ENCODE measurements around the gene ACO2. TPM values are rescaled to one million over a fixed set of nuclear protein-coding genes. Genes with fewer than 3 reads are reported as not detected.

Gene ACO2
- total RNA-seq, 2 experiments from 2014 or later: 96.5 to 97.7 TPM

DNA sequence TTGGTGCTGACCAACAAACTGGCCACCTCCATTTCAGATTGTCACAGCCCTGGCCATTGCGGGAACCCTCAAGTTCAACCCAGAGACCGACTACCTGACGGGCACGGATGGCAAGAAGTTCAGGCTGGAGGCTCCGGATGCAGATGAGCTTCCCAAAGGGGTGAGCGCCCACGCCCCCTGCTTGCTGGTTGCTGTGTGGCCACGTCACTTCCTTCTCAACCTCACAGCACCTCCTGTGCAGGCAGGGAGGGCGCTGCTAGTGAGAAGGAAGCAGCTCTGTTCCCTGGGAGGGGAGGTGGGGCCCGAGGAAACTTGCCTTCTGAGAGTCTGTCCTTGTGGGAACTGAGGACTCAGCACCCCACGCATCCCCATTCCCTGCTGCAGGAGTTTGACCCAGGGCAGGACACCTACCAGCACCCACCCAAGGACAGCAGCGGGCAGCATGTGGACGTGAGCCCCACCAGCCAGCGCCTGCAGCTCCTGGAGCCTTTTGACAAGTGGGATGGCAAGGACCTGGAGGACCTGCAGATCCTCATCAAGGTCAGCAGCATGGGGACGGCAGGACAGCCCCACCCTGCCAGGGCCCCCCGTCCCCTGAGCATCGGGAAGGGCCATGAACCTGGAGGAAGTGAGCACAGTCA is 56.0 kb downstream of the ACO2 start:
- POLR2A ChIA-PET: interaction anchor here (1.1 to 1.4 kb wide), 3 partner anchors 18 to 128 kb away, joined by 3 to 4 read pairs (median 4); no protein-coding TSS in a partner anchor

DNA sequence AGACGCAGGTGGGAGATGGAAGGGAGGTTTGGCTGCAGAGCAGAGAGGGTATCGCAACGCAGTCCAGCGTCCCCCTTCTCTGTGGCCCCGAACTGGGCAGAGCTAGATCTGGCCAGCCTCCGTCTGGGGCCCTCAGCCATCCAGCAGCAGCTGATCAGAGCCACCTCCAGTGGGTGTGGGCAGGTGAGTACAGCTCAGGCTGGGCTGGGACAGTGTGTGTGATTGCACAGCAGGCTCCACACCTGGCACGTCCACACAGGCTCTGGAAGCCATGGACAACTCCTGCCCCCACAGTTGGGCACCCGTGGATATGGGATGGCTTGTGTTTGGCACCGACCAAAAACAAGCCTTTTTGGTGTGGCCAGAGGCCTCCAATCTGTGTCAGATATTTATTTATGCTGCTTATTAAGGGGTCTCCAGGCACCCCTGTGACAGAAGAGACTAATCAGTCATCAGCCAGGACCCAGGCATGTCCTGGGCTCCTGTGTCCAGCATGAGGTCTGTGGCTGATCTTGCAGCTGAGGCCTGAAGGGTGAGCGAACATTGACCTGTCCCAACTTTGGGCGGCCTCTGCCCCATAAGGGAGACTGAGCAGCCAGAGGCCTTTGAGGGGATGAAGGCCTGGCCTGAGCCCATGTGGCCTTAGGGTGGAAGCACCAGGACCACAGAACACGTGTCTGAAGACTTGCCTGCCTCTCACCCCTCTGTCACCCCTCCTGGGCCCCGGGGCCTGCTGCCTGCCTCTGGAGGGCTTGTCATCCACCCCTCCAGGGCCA is 56.7 kb downstream of the ACO2 start:
- POLR2A ChIA-PET: interaction anchor here (1.2 to 1.4 kb wide), 2 partner anchors 38 to 122 kb away, joined by 3 read pairs; no protein-coding TSS in a partner anchor
- H3K27ac Mint-ChIP-seq: peak overlapping the region; percentile 76
- no peak for ATAC-seq

More for the DNA sequence above, 56.0 kb downstream of the ACO2 start:
- peak; percentile 88 for DNase-seq
- no peaks in the 10 kb centered on the region for H3K27me3 Mint-ChIP-seq
- peaks cover 16% of the 10 kb centered on the region for H3K4me1 Mint-ChIP-seq (ENCODE audit: low read depth)
- H3K9me3 Mint-ChIP-seq: no peaks in the 10 kb centered on the region
- ATAC-seq: peak; percentile 85
- H3K36me3 Mint-ChIP-seq (ENCODE audit: low read depth): peaks cover 10% of the 10 kb centered on the region
- CTCF ChIA-PET: interaction anchor here (0.8 to 8.4 kb wide), 5 partner anchors 8 to 123 kb away, joined by 3 to 106 read pairs (median 4); no protein-coding TSS in a partner anchor
- intact Hi-C loops (cut with micrococcal nuclease): loop anchor here (5.0 kb wide), 1 partner anchor 123 kb away; no protein-coding TSS in a partner anchor
- TF ChIP-seq, protein P1, sequence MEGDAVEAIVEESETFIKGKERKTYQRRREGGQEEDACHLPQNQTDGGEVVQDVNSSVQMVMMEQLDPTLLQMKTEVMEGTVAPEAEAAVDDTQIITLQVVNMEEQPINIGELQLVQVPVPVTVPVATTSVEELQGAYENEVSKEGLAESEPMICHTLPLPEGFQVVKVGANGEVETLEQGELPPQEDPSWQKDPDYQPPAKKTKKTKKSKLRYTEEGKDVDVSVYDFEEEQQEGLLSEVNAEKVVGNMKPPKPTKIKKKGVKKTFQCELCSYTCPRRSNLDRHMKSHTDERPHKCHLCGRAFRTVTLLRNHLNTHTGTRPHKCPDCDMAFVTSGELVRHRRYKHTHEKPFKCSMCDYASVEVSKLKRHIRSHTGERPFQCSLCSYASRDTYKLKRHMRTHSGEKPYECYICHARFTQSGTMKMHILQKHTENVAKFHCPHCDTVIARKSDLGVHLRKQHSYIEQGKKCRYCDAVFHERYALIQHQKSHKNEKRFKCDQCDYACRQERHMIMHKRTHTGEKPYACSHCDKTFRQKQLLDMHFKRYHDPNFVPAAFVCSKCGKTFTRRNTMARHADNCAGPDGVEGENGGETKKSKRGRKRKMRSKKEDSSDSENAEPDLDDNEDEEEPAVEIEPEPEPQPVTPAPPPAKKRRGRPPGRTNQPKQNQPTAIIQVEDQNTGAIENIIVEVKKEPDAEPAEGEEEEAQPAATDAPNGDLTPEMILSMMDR (IDR thresholded peaks at IDR 0.05): no peak
- peak overlapping the region; percentile 76 for H3K27ac Mint-ChIP-seq
- no peak overlapping the region for H3K4me3 Mint-ChIP-seq

DNA sequence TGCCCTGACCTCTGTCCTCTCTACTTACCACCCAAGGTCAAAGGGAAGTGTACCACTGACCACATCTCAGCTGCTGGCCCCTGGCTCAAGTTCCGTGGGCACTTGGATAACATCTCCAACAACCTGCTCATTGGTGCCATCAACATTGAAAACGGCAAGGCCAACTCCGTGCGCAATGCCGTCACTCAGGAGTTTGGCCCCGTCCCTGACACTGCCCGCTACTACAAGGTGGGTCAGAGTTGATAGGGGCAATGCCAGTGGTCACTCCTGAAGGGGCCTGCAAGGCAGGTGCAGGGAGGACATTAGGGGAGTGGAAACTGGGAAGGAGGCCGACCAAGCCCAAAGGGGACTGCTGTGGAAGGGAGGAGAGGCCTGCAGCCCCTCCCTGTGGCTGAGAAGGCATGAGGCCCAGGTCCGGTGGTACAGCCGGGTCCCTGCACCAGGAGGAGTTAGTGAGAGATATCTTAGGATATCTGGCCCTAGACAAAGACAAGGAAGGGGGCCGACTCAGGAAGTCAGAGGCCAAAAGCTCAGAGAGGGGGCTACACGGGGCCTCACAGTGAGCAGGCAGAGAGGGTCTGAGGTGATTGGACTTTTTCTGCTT is 57.4 kb downstream of the ACO2 start:
- intact Hi-C loops (cut with micrococcal nuclease): loop anchor here (5.0 kb wide), 1 partner anchor 124 kb away; no protein-coding TSS in a partner anchor
- H3K27me3 Mint-ChIP-seq: no peaks in the 10 kb centered on the region
- TF ChIP-seq, protein P1 (IDR thresholded peaks at IDR 0.05): no peak
- DNase-seq (no peak), ATAC-seq (peak; percentile 3)
- ChIA-PET POLR2A (interaction anchor here (1.0 to 1.4 kb wide), 3 partner anchors 37 to 122 kb away, joined by 3 read pairs; no protein-coding TSS in a partner anchor), CTCF (interaction anchor here (0.6 to 8.4 kb wide), 22 partner anchors 9 to 484 kb away, joined by 3 to 106 read pairs (median 4); partner anchors contain the start of genes ACO2, DESI1, PHF5A and XRCC6)
- peak overlapping the region; percentile 71 for H3K27ac Mint-ChIP-seq
- peaks cover 19% of the 10 kb centered on the region for H3K36me3 Mint-ChIP-seq (ENCODE audit: low read depth)
- H3K4me1 Mint-ChIP-seq (ENCODE audit: low read depth): peaks cover 16% of the 10 kb centered on the region
- no peaks in the 10 kb centered on the region for H3K9me3 Mint-ChIP-seq
- no peak overlapping the region for H3K4me3 Mint-ChIP-seq

More for the DNA sequence above, 56.7 kb downstream of the ACO2 start:
- DNase-seq: no peak
- intact Hi-C loops (cut with micrococcal nuclease): loop anchor here (5.0 kb wide), 1 partner anchor 123 kb away; no protein-coding TSS in a partner anchor
- CTCF ChIA-PET: interaction anchor here (0.8 to 8.4 kb wide), 4 partner anchors 7 to 124 kb away, joined by 3 to 106 read pairs (median 8); no protein-coding TSS in a partner anchor
- Mint-ChIP-seq H3K36me3 (ENCODE audit: low read depth) (peaks cover 16% of the 10 kb centered on the region), H3K4me1 (ENCODE audit: low read depth) (peaks cover 16% of the 10 kb centered on the region), H3K27me3 (no peaks in the 10 kb centered on the region), H3K4me3 (no peak overlapping the region), H3K9me3 (no peaks in the 10 kb centered on the region)
- TF ChIP-seq, protein P1 (IDR thresholded peaks at IDR 0.05): no peak

GRCh38 chr22:41526830-41527799 is 58.2 kb downstream of the ACO2 start:
- H3K27me3 Mint-ChIP-seq: no peaks in the 10 kb centered on the region
- H3K4me3 Mint-ChIP-seq: no peak overlapping the region
- intact Hi-C loops (cut with micrococcal nuclease): loop anchor here (5.0 kb wide), 1 partner anchor 125 kb away; no protein-coding TSS in a partner anchor
- peaks cover 16% of the 10 kb centered on the region for H3K4me1 Mint-ChIP-seq (ENCODE audit: low read depth)
- peak overlapping the region; percentile 71 for H3K27ac Mint-ChIP-seq
- ATAC-seq: peak; percentile 74
- POLR2A ChIA-PET: interaction anchor here (1.0 to 2.2 kb wide), 5 partner anchors 16 to 115 kb away, joined by 3 to 7 read pairs (median 3); partner anchors contain the start of gene TOB2
- CTCF ChIA-PET: interaction anchor here (0.6 to 8.4 kb wide), 29 partner anchors 10 to 483 kb away, joined by 3 to 106 read pairs (median 4); partner anchors contain the start of genes ACO2, DESI1, PHF5A and TEF
- H3K36me3 Mint-ChIP-seq (ENCODE audit: low read depth): peaks cover 19% of the 10 kb centered on the region
- TF ChIP-seq, protein P1 (IDR thresholded peaks at IDR 0.05): peak; percentile 78
- DNase-seq: peak; percentile 70
- H3K9me3 Mint-ChIP-seq: no peaks in the 10 kb centered on the region
